ENCODE results near the gene PANX3.

Gene PANX3

GRCh38 chr11:124656774-124657630, 45.8 kb downstream of the PANX3 start:
- H3K4me3 ChIP-seq (replicated peaks; ENCODE audit: low read depth, low read length): no peak overlapping the region
- DNase-seq (ENCODE audit: extremely low read depth, low read depth): no peak
- no peak for TF ChIP-seq CTCF (IDR thresholded peaks at IDR 0.05; ENCODE audit: low read depth, low read length, missing control alignments)

GRCh38 chr11:124657904-124658303, 46.7 kb downstream of the PANX3 start:
- DNase-seq (ENCODE audit: extremely low read depth, low read depth): no peak
- no peak overlapping the region for H3K4me3 ChIP-seq (replicated peaks; ENCODE audit: low read depth, low read length)
- no peak for TF ChIP-seq CTCF (IDR thresholded peaks at IDR 0.05; ENCODE audit: low read depth, low read length, missing control alignments)

GRCh38 chr11:124658501-124658900, 47.3 kb downstream of the PANX3 start:
- no peak for TF ChIP-seq CTCF (IDR thresholded peaks at IDR 0.05; ENCODE audit: low read depth, low read length, missing control alignments)
- no peak overlapping the region for H3K4me3 ChIP-seq (replicated peaks; ENCODE audit: low read depth, low read length)
- DNase-seq (ENCODE audit: extremely low read depth, low read depth): no peak

GRCh38 chr11:124658986-124659385, 47.8 kb downstream of the PANX3 start:
- no peak for DNase-seq (ENCODE audit: extremely low read depth, low read depth)
- no peak for TF ChIP-seq CTCF (IDR thresholded peaks at IDR 0.05; ENCODE audit: low read depth, low read length, missing control alignments)
- H3K4me3 ChIP-seq (replicated peaks; ENCODE audit: low read depth, low read length): no peak overlapping the region

- DNase-seq (ENCODE audit: extremely low read depth, low read depth): no peak
- H3K4me3 ChIP-seq (replicated peaks; ENCODE audit: low read depth, low read length): no peak overlapping the region
- TF ChIP-seq CTCF (IDR thresholded peaks at IDR 0.05; ENCODE audit: low read depth, low read length, missing control alignments): no peak
Measured at GRCh38 chr11:124661553-124661952, 50.3 kb downstream of the PANX3 start.

GRCh38 chr11:124662106-124662505, 50.9 kb downstream of the PANX3 start:
- no peak for TF ChIP-seq CTCF (IDR thresholded peaks at IDR 0.05; ENCODE audit: low read depth, low read length, missing control alignments)
- DNase-seq (ENCODE audit: extremely low read depth, low read depth): no peak
- no peak overlapping the region for H3K4me3 ChIP-seq (replicated peaks; ENCODE audit: low read depth, low read length)
